C1 segment of cervical spinal cord (tissue), 14 donors: ENCODE results near the gene SPATA21.

Experiments
- DNase-seq, 14 donors: peaks; one replicate each; lab custom pipeline; 2025; lab: John Stamatoyannopoulos, UW

SPATA21 gene

GRCh38 chr1:16451841-16452528 lies 14.8 kb upstream of the SPATA21 start:
- no peak for DNase-seq

GRCh38 chr1:16450863-16451481 lies 13.7 kb upstream of the SPATA21 start:
- no peak for DNase-seq

- DNase-seq = no peak
Observed at GRCh38 chr1:16449666-16450065, 12.4 kb upstream of the SPATA21 start.

GRCh38 chr1:16449065-16449464 lies 11.8 kb upstream of the SPATA21 start:
- DNase-seq = no peak

- no peak for DNase-seq
Observed at GRCh38 chr1:16447641-16448040, 10.4 kb upstream of the SPATA21 start.

- no peak for DNase-seq
Observed at GRCh38 chr1:16446116-16446515, 8.9 kb upstream of the SPATA21 start.

- no peak for DNase-seq
Observed at GRCh38 chr1:16445052-16445451, 7.8 kb upstream of the SPATA21 start.

- DNase-seq = no peak
Observed at GRCh38 chr1:16443975-16444770, 6.9 kb upstream of the SPATA21 start.

- no peak for DNase-seq
Observed at GRCh38 chr1:16442941-16443340, 5.7 kb upstream of the SPATA21 start.

- no peak for DNase-seq
Observed at GRCh38 chr1:16442265-16442664, 5.0 kb upstream of the SPATA21 start.

- no peak for DNase-seq
Observed at GRCh38 chr1:16441282-16441665, 4.0 kb upstream of the SPATA21 start.

GRCh38 chr1:16440470-16441281 lies 3.5 kb upstream of the SPATA21 start, which contains the start of gene NECAP2:
NECAP2 (plus strand) TSS chr1:16440724; CDS start chr1:16440762, 38 bp downstream.
- DNase-seq = peak; percentile 20 to 91 (median 82)

- no peak for DNase-seq
Observed at GRCh38 chr1:16440131-16440469, 2.9 kb upstream of the SPATA21 start.

- DNase-seq = no peak
Observed at GRCh38 chr1:16438924-16439323, 1.7 kb upstream of the SPATA21 start.

- DNase-seq = no peak
Observed at GRCh38 chr1:16438516-16438915, 1.3 kb upstream of the SPATA21 start.

GRCh38 chr1:16434501-16434900 lies 2.7 kb downstream of the SPATA21 start:
- no peak for DNase-seq

- no peak for DNase-seq
Observed at GRCh38 chr1:16434007-16434406, 3.2 kb downstream of the SPATA21 start.

GRCh38 chr1:16433030-16433429 lies 4.2 kb downstream of the SPATA21 start:
- DNase-seq = no peak

- no peak for DNase-seq
Observed at GRCh38 chr1:16430606-16431005, 6.6 kb downstream of the SPATA21 start.

GRCh38 chr1:16425125-16426025 lies 11.8 kb downstream of the SPATA21 start:
- no peak for DNase-seq

GRCh38 chr1:16422041-16422440 lies 15.2 kb downstream of the SPATA21 start:
- DNase-seq = no peak
